Right lobe of liver (tissue), 6 donors: ENCODE measurements around the gene ZNF581. TPM values are rescaled to one million over a fixed set of nuclear protein-coding genes. Genes with fewer than 3 reads are reported as not detected.

ENCODE experiments used
- ATAC-seq, 4 donors: fragments of 200-7000 bp; cut with Tn5 transposase; one replicate each; pipeline ENCODE4 v1.9.1; 2020; ENCODE audit warnings: mild to moderate bottlenecking in 4 of 4, moderate library complexity in 4 of 4
- DNase-seq, 3 donors: peaks; one replicate each; pipeline ENCODE4 v3.0.0-alpha.2; 2020
- H3K27ac ChIP-seq, 3 donors: fragments of 200-600 bp; one replicate each; pipeline ENCODE4 v1.8.0; 2022
- H3K27me3 ChIP-seq, 2 donors: fragments of 200-600 bp; one replicate each; pipeline ENCODE4 v1.8.0; 2022
- H3K36me3 ChIP-seq, 4 donors: fragments of 200-600 bp; sonication (generic) in 1 of 4; one replicate each; pipeline versions ENCODE4 v1.5.1 to v1.8.0; 2017 to 2022; ENCODE audit warnings: control low read depth in 1 of 4
- H3K4me1 ChIP-seq, 4 donors: fragments of 200-600 bp; sonication (generic) in 1 of 4; one replicate each; pipeline versions ENCODE4 v1.5.1 to v1.8.0; 2017 to 2022; ENCODE audit warnings: control low read depth in 1 of 4
- H3K4me3 ChIP-seq, 3 donors: fragments of 200-600 bp; one replicate each; pipeline ENCODE4 v1.8.0; 2022
- H3K9me3 ChIP-seq, 4 donors: fragments of 200-600 bp; sonication (generic) in 1 of 4; one replicate each; pipeline versions ENCODE4 v1.5.1 to v1.8.0; 2017 to 2022; ENCODE audit warnings: control low read depth in 1 of 4
- CTCF ChIP-seq, 4 donors: fragments of 200-600 bp in 3 of 4; fragments of 450-650 bp in 1 of 4; IDR thresholded peaks; one replicate each; pipeline versions ENCODE4 v1.5.1 to v1.8.0; 2016 to 2022; ENCODE audit warnings: antibody characterized with exemption in 4 of 4, mild to moderate bottlenecking in 2 of 4
- POLR2A ChIP-seq: fragments of 450-650 bp; IDR thresholded peaks from one replicate; pipeline ENCODE4 v1.6.1; 2017; ENCODE audit warnings: antibody characterized with exemption, mild to moderate bottlenecking
- WGBS: methylation state at CpG from one replicate; pipeline ENCODE4 v1.1.6; 2018; ENCODE audit warnings: low coverage, low lambda C conversion rate; ENCODE audit not compliant: insufficient coverage; ENCODE audit errors: missing lambda C conversion rate; 5-methylcytosine and 5-hydroxymethylcytosine counted together
- intact Hi-C, 2 donors: fragments of 100-400 bp; cut with DNase I; formaldehyde crosslinking; loops; one replicate each; pipeline versions ENCODE4 v1.11.2 to v1.14.1; 2022
- total RNA-seq, 6 experiments: library from RNA; depleted of rRNA in 2 of 6; stranded (reverse); fragments of >200 nt in 2 of 6; fragmentation: NEBNext Ultra II Directional in 3 of 6; extraction: Animal tissue kit (Norgen Biotek cat#: 25700) in 3 of 6; gene quantifications; one replicate each; pipeline versions ENCODE4 v1.1.0 to v1.2.4, GENCODE V29; 2016 to 2023
- donor health status: DM: no; HTN: yes; CAD: no.
- donor health status: DM: no; HTN: no; CAD: no.
- donor health status: DM: no; HTN: no; CAD: no.
- donor health status: DM: no; HTN: yes; CAD: no.
- donor health status: DM: no; HTN: yes; CAD: no.

ZNF581 gene
- total RNA-seq, 6 experiments from 2014 or later = 2.7 to 7.3 (median 5.1) TPM

GRCh38 chr19:55687281-55688201, 44.1 kb downstream of the ZNF581 start:
- intact Hi-C loops = loop anchor here in 1 of 2 donors (10.0 kb wide), 1 partner anchor 117 kb away; no protein-coding TSS in a partner anchor
- Histone ChIP-seq H3K36me3 (peaks cover 0 to 39% (median 20%) of the 10 kb centered on the region in 4 donors), H3K4me1 (peaks cover 0 to 26% (median 9%) of the 10 kb centered on the region in 4 donors), H3K27me3 (no peaks in the 10 kb centered on the region), H3K9me3 (no peaks in the 10 kb centered on the region), H3K27ac (no peak overlapping the region), H3K4me3 (no peak overlapping the region)
- TF ChIP-seq CTCF (IDR thresholded peaks at IDR 0.05) = no peak
- TF ChIP-seq POLR2A = no peak
- WGBS = 92% methylated on average over 2 of the region's 22 CpGs
- no peak for ATAC-seq
- DNase-seq = peak in 2 of 3 donors; percentile 24 to 54

- Histone ChIP-seq H3K27ac (no peak overlapping the region), H3K4me1 (peaks cover 0 to 17% (median 5%) of the 10 kb centered on the region in 4 donors), H3K9me3 (no peaks in the 10 kb centered on the region), H3K4me3 (no peak overlapping the region), H3K36me3 (peaks cover 3 to 50% (median 24%) of the 10 kb centered on the region in 4 donors), H3K27me3 (no peaks in the 10 kb centered on the region)
- DNase-seq (peak in 2 of 3 donors; percentile 16 to 18), ATAC-seq (no peak)
- TF ChIP-seq CTCF (IDR thresholded peaks at IDR 0.05) (no peak), POLR2A (no peak)
- 70% methylated on average over 9 of the region's 27 CpGs for WGBS
- intact Hi-C loops = loop anchor here in 1 of 2 donors (10.0 kb wide), 1 partner anchor 116 kb away; no protein-coding TSS in a partner anchor
Measured at GRCh38 chr19:55688422-55689218, 45.2 kb downstream of the ZNF581 start.

GRCh38 chr19:55689411-55690108, 46.1 kb downstream of the ZNF581 start:
- no peak for ATAC-seq
- Histone ChIP-seq H3K4me3 (no peak overlapping the region), H3K27me3 (no peaks in the 10 kb centered on the region), H3K9me3 (no peaks in the 10 kb centered on the region), H3K27ac (no peak overlapping the region), H3K4me1 (peaks cover 0 to 10% (median 3%) of the 10 kb centered on the region in 4 donors), H3K36me3 (peaks cover 3 to 58% (median 27%) of the 10 kb centered on the region in 4 donors)
- TF ChIP-seq POLR2A = no peak
- TF ChIP-seq CTCF (IDR thresholded peaks at IDR 0.05) = no peak
- intact Hi-C loops = loop anchor here in 1 of 2 donors (10.0 kb wide), 1 partner anchor 115 kb away; no protein-coding TSS in a partner anchor
- WGBS = 85% methylated on average over 4 of the region's 35 CpGs
- peak in 1 of 3 donors; percentile 16 for DNase-seq
